Measurements from ENCODE around the gene HSD3B7.
A peak's percentile ranks its signal among the peaks of the same experiment; 100 is the strongest.
"Not testable (repeated sequence)": the region's sequence is repeated elsewhere in the genome, so short reads cannot be mapped to it uniquely, and the experiment has no call there.

Gene HSD3B7

DNA sequence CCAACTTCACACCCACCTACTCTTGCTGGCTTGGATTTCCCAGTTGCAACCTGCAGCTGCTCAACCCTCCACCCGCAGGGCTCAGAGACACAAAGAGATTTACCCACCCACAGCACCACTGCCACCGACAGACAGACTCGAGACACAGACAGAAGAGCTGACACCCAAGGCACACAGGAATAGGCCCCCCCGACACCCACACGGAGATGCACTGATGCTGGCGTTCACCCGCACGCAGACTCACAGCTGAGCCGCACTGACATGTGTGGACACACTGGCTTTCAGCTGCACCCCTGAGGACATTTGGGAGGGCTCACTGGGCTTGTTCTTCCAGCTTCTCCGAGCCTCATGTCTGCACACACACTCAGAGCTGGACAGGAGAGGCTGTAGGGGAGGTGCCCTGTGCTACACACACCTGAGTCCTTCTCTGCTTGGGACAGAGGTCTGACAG lies 17.3 kb downstream of the HSD3B7 start:
- DNase-seq = no peak

DNA sequence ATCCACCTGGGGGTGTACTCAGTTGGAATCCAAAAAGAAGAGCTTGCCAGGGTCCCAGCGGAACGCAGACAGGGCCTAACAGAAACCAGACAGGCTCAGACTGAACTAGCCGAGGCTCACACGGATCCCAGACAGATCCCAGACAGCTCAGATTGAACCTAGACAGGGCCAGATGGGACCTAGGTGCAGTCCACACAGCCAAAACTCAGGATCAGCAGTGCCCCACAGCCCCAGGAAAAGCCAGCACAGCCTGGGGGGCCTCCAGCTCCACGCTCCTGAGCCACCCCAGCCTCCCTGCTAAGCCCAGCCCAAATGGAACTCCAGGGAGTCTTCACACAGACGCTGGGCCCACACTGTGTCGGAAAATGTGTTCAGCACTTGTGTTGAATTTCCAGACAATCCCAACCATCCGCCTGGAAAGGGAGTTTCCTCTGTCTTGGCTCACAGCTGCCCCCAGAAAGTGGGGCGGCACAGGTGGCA lies 17.9 kb downstream of the HSD3B7 start:
- DNase-seq = no peak

DNA sequence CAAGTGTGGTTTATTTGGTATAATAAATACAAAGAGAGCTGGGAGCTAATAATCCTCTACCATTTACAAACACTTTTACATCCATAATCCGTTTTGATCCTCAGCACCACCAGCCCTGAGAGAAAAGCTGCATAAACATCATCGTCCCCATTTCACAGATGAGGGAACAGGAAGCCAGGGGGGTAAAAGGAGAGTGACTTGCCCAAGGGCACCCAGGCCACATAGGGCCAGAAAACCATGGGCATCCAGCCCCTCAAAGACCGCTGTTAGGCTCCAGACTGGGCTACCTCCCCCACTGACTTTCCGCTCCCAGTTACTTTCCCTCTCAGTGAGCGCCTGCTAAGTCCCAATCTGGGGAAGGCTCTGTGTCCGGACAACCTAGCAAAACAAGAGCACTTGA lies 18.7 kb downstream of the HSD3B7 start:
- no peak for DNase-seq

DNA sequence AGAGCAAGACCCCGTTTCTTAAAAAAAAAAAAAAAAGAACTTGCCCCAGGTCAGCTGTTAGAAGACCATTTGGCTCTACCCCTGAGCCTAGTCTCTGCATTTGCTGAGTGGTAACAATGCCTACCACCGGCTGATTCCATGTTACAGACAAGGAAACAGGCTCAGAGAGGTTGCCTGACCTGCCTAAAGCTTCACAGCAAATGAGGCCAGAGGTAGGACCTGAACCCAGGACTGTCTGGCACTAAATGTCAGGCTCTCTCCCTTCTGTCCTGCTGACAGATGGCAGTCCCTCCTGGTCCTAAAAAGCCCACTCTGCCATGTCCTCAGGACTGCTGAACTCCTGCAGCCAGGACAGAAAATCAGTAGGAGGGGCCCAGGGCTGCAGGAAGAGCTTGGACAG lies 19.7 kb downstream of the HSD3B7 start:
- DNase-seq = no peak

DNA sequence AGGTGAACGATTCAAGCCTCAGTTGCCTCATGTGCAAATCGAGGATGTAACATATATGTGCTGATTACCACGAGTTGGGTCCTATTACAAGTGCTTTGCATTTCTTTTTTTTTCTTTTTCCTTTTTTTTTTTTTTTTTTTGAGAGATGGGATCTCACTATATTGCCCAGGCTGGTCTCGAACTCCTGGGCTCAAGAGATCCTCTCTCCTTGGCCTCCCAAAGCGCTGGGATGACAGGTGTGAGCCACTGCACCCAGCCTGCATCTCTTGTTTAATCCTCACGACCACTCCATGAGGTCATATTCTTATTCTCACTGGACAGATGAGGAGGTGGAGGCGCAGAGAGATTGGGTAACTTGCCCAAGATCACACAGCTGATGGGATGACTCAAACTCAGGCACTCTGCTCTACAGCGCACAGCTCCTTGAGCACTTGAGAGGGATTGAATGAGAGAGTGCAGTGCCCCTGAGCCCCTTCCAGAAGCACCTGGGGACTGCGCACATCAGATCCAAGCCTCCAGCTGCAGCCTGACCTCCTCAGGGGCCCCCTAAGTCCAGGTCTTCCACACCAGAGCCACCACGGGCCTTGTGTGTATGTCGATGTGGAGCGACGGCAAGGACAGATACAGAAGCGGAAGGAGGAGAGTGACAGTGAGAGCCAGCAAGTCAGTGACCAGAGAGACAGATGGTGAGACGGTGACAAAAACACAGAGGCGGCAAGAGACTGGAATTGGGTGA lies 20.5 kb downstream of the HSD3B7 start:
- no peak for DNase-seq

DNA sequence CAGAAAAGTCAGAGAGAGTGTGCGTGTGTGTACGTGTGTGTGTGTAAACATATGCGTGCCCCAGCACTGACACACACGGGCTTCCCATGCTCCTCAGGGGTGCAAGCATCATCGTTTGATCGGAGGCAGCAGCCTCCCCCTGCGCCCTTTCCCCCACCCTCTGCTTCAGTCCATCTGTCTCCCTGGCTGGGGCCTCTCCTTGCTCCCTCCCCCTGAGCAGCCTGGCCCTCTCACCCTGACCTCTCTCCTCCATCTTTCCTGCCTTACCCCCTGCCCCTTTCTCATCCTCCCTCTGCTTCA lies 21.0 kb downstream of the HSD3B7 start:
- peak in 1 of 14 donors; percentile 85 for DNase-seq

DNA sequence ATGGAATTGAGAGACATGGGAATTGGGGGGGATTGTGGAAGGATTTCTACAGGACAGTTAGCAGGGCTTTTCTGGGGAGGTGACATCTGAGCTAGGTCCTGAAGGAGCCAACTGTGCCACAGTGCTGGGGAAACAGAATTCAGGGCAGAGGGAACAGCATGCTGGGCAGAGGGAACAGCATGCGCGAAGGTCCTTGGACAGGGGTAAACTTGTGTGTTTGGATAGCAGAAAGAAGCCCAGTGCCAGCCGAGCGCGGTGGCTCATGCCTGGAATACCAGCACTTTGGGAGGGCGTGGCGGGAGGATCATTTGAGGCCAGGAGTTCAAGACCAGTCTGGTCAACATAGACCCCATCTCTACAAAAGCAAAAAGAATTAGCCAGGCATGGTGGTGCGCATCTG lies 21.6 kb downstream of the HSD3B7 start:
- no peak for DNase-seq

DNA sequence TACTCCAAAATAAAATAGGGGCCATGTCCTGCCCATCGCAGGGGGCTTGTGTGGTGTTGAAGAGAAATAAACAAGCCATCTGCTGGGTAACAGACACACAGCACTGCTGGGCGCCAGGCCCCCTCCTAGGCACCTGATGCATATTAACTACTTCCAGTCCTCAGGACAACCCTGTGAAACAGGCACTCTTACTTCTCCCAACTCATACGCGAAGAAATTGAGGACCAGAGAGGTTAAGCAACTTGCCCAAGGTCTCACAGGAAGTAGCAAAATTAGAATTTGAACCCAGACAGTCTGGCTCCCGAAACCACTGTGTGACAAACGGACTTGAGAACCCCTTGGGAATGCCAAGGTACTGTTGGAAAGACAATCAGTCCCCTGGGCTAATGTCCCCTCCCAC lies 22.7 kb downstream of the HSD3B7 start:
- no peak for DNase-seq

DNA sequence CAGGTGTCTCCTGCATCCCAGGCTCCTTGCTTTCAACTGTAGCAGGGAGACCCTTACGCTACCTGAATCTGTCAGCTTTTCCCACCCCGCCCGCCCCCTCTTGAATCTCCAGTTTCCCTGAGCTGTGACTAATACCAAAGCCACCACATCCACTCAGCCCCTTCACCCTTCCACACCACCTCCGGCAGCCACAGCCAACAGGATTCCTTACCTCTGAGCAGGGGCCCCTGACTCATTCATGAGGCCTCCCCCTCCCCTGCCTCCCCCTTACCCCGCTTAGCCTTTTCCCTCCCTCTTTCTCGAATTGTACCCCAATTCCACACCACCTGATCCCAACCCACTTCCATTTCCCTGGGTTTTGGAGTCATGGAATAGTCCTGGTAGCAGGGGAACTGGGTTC lies 23.1 kb downstream of the HSD3B7 start:
- DNase-seq = no peak

DNA sequence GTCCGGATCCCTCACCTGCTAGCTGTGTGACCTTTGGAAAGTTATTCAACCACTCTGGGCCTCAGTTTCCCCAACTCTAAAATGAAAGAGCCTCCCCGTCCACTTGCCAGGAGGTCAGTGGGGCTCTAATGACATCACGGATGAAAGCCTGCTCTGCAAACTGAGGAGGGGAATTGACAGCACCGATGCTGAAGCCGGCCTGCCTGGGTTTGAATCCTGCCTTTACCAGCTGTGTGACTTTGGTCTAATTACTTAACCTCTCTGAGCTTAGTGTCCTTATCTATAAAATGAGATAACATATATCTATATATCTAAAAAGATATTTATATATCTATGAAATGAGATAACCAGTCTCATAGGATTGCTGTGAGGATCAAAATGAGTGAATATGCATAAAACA lies 23.5 kb downstream of the HSD3B7 start:
- no peak for DNase-seq

DNA sequence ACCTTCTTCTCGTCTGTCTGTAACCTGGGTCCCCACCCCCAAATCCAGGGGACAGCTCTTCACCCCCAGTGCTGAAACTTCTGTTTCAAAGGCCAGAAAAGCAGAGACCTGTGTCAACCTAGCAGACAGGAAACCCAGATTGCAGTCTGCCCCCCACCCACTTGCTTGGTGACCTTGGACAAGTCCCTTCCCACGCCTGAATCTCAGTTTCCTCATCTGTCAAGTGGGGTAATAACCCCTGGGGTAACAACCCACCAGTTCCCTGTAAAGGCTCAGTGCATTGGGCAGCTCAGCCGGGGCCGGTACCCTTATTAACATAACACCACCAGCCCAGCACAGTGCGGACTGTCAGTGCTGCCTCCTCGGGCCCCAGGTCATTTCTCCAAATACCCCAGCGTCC lies 24.1 kb downstream of the HSD3B7 start:
- no peak for DNase-seq

DNA sequence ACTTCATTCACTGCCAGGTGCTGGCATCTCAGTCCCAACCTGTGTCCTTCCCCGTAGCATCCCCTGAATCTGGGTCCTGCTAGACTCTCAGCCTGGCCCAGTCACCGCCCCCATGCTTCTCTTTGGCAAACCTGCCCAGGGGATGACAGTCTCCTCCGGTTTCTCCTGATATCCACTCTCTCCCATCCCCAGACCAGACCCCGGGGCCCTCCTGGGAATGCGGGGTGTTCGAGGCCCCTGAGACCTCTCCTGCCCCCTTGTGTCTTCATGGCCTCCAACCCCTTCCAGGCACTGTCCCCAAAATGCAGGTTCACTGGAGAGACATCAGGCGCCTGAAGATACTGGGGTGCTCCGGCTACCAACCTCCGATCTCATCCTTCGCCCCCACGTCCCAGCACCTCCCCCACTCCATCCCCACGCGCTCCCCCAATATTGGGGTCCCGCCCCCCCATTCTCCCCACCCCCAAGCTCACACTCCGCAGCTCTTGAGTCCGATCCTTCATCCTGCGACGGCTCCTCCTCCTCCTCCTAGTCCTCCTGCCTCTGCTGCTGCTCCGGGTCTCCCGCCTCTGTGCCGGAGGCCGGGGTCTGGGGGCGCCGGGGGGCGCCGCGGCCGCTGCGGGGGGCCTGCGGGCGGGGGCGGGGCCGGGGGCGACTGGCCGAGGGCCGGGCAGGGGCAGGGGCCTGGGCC lies 25.0 kb downstream of the HSD3B7 start:
- DNase-seq = peak in 1 of 14 donors; percentile 32

DNA sequence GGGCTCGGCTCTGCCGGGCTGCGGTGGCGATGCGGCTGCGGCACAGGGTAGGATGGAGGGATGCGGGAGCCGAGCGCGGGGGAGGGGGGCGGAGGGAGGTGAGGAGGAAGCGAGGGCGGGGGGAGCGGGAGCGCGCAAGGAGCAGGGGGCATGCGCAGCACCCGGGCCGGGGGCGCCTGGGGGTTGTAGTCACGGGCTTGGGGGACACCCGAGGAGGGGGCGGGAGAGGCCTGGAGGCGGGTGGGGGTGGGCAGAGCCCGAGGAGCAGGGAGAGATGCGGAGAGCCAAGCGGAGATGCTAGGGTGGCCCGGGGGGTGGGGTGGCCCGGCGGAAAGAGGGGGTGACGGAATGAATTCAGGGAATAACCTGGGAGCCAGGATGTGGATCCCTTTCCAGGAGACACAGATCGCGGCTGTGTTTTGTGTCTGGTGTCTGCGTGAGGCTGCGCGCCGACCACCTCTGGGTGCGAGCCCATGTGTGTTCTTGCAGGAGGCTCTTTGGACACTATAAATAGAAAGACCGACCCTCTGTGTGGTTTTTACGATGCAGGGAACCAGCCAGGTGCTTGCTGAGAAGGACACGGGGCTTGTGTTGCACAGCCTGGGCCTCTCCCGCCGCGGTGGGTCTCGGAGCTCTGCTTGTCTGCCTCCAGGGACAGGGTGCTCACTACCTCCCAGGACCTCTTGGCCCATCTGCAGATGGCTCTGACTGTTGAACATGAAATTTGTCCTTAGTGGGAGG lies 25.7 kb downstream of the HSD3B7 start, which contains the start of gene STX1B:
STX1B (minus strand) TSS at position 54 of the 741 bp plus-strand sequence. CDS start 242 bp downstream, outside the sequence.
- peak in 8 of 14 donors; percentile 6 to 90 (median 29) for DNase-seq

DNA sequence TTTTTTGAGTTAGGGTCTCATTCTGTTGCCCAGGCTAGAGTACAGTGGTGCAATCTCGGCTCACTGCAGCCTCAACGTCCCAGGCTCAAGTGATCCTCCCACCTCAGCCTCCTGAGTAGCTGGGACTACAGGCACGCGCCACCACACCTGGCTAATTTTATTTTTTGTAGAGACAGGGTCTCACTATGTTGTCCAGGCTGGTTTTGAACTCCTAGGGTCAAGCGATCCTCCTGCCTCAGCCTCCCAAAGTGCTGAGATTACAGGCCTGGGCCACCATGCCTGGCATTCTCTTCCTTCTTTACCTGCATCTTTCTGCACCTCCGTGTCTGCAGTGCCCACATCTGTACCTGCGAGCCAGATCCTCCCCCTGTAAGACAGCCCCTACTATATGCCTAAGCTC lies 26.8 kb downstream of the HSD3B7 start:
- not testable (repeated sequence) for DNase-seq

DNA sequence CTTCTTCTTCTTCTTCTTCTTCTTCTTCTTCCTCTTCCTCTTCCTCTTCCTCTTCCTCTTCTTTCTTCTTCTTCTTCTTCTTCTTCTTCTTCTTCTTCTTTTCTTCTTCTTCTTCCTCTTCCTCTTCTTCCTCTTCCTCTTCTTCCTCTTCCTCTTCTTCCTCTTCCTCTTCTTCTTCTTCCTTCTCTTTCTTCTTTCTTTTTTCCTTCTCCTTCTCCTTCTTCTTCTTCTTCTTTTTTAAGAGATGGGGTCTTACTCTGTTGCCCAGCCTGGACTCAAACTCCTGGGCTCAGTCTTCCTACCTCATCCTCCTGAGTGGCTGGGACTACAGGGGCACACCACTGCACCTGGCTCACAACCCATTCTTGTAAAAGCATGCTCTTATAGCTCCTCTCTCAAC lies 28.3 kb downstream of the HSD3B7 start:
- DNase-seq = not testable (repeated sequence)

DNA sequence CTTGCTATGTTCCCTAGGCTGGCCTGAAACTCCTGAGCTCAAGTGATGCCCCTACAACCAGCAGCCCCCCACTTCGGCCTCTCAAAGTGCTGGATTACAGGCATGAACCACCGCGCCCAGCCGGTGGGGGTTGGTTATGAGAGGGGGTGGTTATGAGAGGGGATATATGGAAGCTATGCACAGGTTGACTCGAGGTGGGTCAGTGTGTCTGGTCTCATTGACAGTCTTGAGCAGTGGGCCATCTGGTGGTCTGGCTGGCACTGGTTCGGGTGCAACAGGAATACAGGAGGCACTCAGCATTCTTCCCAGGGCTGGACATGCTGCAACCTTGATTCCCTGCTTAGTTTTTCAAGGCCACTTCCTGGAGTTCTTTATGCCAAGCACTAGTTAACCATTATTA lies 31.0 kb downstream of the HSD3B7 start:
- DNase-seq = no peak

DNA sequence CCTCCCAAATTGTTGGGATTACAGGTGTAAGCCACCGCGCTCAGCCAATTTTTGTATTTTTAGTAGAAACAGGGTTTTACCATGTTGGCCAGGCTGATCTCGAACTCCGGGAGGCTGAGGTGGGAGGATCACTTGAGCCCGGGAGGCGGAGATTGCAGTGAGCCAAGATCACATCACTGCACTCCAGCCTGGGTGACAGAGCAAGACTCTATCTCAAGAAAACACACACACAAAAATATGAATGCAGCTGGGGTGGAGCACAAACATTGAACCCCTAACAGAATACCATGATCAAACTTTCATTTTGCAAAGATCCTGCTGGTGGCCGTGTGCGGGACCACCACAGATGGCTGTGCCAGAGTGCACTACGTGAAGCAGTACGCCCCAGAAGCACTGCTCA lies 32.7 kb downstream of the HSD3B7 start:
- not testable (repeated sequence) for DNase-seq

DNA sequence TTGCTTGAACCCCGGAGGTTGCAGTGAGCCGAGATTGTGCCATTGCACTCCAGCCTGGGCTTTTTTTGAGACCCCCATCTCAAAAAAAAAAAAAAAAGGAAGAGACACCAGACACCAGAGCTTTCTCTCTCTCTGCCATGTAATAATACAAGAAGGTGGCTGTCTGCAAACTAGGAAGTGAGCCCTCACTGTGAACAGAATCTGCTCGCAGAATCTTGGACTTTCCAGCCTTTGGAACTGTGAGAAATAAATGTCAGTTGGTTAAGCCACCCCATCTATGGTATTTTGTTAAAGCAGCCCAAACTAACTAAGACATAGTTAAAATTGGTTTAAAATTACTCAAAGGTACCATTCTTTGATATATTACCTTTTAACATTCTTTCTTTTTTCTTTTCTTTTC lies 35.5 kb downstream of the HSD3B7 start:
- DNase-seq = no peak

DNA sequence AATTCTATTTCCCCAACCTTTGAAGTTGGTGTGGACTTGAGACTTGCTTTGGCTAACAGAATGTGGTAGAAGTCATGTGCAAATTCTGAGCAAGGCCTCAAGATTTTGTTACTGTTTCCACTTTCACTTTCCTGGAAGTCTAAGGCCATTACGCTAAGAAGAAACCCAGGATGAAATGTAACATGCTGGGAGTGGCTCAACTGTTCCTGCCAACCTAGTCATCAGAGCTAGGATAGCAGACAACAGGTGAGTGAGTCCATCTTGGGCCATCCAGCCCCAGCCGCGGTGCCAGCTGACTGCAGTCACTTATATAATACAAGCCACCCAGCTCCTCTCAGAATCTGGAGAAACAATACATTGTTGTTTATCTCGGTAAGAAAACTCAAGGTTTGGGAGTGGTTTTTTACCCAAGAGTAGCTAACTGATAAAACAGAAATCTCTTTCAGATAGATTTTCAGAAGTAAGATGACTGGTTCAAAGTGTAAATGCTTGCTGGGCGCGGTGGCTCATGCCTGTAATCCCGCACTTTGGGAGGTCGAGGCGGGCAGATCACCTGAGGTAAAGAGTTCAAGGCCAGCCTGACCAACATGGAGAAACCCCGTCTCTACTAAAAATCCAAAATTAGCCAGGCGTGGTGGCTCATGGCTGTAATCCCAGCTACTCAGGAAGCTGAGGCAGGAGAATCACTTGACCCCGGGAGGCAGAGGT lies 37.7 kb downstream of the HSD3B7 start:
- DNase-seq = no peak

DNA sequence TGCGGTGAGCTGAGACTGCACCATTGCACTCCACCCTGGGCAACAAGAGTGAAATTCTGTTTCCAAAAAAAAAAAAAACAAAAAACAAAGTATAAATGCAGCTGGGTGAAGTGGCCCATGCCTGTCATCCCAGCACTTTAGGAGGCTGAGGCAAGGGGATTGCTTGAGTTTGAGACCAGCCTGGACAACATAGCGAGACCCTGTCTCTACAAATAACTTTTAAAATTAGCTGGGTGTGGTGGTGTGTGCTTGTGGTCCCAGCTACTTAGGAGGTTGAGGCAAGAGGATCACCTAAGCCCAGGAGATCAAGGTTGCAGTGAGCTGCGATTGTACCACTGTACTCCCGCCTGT lies 38.2 kb downstream of the HSD3B7 start:
- DNase-seq = no peak

DNA sequence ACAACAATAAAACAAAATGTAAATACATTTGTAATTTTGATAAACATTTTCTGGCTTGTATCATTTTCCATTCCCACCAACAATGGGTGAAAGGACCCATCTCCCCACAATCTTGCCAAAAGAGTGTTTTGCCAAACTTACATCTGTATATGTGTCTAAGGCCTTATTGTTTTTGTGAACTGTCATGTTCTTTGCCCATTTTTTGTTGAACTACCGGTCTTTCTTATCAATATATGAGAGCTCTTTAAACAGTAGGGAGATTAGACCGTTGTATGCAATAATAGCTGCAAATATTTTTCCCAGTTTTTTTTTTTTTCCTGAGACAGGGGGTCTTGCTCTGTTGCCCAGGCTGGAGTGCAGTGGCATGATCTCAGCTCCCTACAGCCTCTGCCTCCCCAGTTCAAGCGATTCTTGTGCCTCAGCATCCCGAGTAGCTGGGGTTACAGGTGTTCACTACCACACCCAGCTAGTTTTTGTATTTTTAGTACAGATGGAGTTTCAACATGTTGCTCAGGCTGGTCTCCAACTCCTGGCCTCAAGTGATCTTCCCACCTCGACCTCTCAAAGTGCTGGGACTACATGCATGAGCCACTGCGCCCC lies 38.7 kb downstream of the HSD3B7 start:
- no peak for DNase-seq

DNA sequence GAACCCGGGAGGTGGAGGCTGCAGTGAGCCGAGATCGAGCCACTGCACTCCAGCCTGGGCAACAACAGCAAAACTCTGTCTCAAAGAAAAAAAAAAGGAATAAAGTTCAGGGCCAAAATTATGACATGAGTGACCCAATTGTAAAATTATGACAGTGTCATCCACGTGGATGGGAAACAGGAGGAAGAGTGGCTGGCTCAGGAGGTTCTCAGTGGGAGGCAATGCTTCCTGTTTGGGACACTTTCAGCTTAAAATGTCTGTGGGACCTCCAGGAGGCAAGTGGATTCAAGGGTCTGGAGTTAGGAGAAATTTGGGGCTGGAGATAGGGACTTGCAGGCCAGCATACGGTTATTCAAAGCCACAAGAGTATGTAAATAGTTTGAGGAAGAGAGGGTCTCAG lies 40.3 kb downstream of the HSD3B7 start:
- DNase-seq = no peak
